HuH-7.5 (cell line): Measurements from ENCODE around the gene ADAM19.
"Not testable (repeated sequence)": the region's sequence is repeated elsewhere in the genome, so short reads cannot be mapped to it uniquely, and the experiment has no call there.

ENCODE experiments used
- DNase-seq: peaks from one replicate; pipeline ENCODE4 v3.0.0; 2011; ENCODE audit warnings: low spot score

The ADAM19 gene

DNA sequence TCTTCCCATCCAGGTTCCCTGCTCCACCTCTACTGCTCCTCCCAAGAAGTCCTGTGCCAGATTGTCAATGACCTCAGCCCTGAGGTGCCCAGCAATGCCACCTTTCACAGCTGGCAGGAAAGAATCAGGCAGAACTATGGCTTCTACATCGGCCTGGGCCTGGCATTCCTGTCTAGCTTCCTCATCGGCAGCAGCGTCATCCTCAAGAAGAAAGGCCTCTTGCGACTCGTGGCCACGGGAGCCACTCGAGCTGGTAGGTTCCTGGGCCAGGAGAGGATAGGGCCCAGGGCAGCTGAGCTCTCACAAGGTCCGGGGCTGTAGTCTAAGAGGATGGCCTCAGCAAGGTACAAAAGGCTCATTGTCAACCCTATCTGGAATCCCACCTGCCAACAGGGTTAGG is 112.5 kb downstream of the ADAM19 start:
- DNase-seq: no peak

DNA sequence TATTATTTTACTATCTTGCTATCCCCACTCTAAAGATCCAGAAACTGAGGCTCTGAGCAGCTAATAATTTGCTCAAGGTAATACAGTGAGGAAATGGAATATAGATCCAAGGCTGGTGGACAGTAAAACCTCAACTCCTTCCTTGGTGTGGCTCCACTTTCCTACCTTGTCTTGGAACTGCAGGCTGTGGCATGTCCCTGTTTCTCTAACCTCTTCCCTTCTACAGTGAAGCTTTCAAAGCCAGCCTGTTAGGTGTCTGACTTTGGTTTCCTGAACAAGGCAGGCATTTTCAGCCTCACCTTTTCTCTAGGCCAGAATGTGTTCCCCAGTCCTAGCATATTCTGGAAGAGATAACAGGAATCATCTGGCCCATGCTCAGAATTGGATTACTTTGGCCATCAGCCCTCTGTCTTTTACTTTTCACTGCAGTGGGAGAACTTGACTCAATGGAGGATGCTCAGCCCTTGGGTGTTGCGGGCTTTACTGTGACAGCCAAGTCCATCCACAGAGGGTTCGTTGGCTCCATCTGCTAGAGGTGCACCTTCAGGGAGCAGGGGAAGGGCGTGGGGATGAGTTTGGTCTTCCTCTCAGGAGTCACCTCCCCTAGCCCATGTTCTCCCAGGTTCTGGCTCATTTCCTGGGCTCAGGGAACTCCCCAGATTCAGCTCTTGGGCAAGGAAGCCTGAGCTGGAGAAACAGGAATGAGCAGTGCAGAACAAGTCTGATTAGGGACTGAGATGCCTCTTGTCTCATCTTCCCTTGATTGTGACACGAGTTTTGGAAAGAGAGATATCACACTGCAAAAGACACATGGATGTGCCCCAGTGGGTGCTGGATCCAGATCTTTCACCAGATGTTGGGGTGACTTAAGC is 114.4 kb downstream of the ADAM19 start:
- DNase-seq: no peak

- DNase-seq: no peak
Measured at GRCh38 chr5:157459715-157460599, 115.6 kb downstream of the ADAM19 start, which contains the start of gene NIPAL4. NIPAL4 (plus strand) TSS chr5:157460213; CDS start chr5:157460321, 108 bp downstream.

DNA sequence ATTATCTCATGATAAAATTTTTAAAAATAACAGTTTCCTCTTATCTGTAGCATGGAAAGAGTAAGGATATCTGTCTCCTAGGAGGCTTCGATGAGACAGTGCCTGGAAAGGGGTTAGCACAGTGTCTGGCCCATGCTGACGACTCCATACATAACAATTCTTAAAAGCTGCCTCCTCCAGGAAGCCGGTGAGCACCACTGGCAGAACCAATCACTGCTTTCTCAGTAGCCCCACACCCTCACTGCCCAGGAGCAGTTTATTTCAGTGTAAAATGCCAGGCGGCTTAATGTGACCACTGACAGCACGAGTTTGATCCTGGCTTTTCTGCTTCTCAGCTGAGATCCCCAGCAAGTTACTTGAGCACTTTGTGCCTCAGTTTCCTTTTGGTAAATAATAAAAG is 116.7 kb downstream of the ADAM19 start:
- no peak for DNase-seq

GRCh38 chr5:157457391-157457790 is 118.2 kb downstream of the ADAM19 start:
- no peak for DNase-seq

DNA sequence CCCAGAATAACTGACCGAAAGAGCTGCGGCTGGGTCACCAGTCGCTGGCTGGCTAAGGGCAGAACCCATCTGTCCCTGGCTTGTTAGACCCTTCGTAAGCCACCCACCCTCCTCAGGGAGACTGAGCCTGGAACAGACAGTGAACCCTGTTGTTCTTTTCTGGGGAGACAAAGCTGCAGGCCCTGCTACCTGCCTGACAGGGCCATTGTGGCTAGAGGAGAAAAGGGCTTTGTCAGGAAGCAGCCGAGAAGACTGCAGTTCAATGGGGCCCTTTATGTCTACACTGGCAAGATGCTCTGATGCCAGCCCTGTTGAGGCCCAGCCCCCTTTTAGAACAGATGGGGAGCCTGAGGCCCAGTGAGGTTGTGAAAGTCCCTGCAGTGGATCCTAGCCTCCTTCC is 119.3 kb downstream of the ADAM19 start:
- no peak for DNase-seq

DNA sequence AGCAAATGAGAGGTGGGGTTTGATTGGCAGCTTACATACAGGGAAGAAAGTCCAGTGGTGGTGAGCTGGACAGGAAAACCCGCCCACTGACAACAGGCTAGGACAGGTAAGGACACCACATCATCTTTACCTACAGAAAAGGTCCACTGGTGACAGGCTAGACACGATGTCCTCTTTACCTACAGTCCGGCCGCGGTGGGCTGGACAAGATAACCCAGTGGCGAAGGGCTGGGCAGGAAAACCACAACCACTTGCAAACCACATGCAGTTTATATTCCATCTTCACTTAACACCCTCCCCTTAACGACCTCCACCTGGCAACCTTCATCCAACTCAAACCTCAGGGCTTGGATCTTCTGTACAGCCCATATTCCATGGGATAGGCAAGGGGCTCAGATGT is 120.5 kb downstream of the ADAM19 start:
- DNase-seq: no peak

DNA sequence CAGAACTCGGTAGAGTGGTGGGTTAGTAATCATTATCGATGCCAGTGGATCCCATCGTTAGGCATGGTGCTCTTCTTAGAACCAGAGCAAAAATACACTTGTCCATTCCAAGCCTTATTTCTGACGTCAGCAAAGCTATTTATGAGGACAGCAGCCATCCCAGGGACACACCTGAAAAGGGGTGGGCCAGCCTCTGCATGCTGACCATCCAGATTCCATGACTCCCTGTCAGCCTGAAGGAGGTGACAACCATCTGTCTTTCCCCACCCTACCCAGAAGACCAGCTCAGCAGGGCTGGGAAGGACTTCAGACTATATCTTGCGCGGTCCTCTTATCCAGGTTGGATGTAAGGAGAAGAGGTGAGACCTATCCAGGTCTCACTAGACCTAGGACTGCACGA is 121.3 kb downstream of the ADAM19 start:
- DNase-seq: no peak

- DNase-seq: no peak
Measured at GRCh38 chr5:157451806-157452205, 123.8 kb downstream of the ADAM19 start.

GRCh38 chr5:157450024-157450423 is 125.6 kb downstream of the ADAM19 start:
- no peak for DNase-seq

DNA sequence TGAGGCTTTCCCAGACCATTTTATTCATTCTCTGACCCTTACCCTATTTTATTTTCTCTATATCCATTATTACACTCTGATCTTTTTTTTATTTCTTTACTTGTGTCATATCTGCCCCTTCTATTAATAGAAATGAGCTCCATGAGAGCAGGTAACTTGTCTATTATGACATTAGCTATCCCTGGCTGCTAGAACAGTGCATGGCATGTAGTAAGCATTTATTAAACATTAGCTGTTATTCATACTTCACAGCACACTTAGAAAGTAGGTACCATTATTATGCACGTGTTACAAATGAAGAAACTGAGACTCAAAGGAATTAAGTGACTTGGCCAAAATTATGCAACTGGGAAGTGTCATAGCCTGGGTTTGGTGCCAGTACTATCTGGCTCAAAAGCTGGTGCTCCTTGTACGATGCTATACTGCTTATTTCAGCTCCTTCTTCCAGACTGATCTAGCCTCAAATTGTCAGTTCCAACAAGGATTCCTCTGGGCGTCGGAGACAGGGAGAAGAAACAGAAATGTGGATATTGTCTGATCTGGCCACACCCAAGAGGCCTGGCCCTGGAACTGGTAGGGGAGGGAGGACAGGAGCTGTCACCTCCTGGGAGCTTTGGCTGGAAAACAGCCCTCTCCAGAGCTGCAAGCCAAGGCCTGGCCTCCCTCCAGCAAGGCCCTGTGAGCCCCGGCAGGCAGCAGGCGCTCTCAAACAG is 126.4 kb downstream of the ADAM19 start:
- DNase-seq: no peak

- DNase-seq: no peak
Measured at GRCh38 chr5:157447201-157447637, 128.4 kb downstream of the ADAM19 start.

- DNase-seq: no peak
Measured at GRCh38 chr5:157446412-157446935, 129.1 kb downstream of the ADAM19 start.

- no peak for DNase-seq
Measured at GRCh38 chr5:157445745-157446411, 129.7 kb downstream of the ADAM19 start.

DNA sequence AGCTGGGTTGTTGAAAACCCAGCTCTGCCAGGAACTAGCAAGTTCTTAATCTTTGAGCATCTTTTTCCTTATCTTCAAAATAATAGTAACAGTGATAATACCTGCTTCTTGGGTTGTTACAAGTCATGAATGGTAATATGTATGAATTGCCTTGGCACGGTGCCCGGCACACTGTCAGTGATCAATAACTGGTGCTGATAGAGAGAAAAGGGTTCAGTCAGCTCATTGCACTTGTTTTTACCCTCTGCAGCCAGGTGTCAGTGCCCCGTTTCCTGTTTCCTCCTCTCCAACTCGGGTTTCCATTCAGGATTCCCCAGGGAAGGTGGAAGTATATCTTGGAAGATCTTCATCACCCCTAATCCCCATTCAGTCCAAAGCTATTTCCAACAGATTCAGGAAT is 131.4 kb downstream of the ADAM19 start:
- DNase-seq: no peak

DNA sequence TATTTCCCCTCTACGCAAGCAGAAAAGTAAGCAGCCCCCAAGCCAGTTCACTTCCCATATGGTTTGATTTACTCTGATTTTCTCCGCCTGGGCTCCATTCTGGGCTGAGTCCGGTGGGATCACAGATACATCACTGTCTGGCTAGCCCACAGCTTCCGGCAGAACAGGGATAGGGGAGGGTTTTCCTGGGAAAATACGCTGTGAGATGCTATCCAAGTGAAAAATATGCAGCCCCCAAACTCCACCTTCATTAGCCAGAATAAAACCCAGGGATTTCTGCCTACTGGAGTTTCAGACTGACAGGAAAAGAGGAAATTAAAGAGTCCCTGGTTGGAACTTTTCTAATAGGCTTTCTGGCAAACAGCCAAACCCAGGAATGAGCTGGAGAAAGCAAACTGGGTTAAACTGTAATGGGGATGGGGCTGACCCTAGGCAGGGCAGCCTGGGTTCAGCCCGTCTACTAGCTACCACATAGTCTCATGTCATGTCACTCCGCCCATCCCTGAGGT is 132.5 kb downstream of the ADAM19 start:
- no peak for DNase-seq

- DNase-seq: no peak
Measured at GRCh38 chr5:157434096-157434495, 141.5 kb downstream of the ADAM19 start.

DNA sequence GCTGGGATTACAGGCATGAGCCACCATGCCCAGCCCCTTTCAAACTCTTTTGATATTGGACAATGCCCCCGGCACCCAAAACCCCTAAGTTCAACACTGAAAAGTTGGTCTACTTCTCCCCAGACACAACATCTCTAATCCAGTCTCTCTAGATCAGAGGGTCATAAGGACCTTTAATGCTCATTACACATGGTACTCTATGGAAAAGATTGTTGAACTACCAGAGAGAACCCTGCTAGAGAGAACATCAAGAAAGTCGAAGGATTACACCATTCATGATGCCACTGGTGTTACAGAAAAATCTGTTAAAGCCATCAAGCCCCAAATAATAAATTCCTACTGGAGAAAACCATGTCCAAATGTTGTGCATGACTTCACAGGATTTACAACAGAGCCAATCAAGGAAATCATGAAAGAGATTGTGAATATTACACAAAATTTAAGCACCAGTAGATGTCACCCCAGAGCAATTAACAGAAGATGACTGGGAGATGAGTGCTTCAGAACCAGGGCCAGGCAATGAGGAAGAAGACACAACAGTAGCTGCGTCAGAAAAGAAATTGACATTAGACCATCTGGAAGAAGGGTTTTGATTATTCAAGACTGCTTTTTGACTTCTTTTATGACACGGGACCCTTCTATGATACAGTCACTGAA is 143.9 kb downstream of the ADAM19 start:
- no peak for DNase-seq

DNA sequence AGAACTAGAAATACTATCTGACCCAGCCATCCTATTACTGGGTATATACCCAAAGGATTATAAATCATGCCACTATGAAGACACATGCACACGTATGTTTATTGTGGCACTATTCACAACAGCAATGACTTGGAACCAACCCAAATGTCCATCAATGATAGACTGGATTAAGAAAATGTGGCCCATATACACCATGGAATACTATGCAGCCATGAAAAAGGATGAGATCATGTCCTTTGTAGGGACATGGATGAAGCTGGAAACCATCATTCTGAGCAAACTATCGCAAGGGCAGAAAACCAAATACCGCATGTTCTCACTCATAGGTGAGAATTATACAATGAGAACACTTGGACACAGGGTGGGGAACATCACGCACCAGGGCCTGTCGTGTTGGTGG is 145.7 kb downstream of the ADAM19 start:
- not testable (repeated sequence) for DNase-seq
